Measurements from ENCODE around the gene SEC14L2. TPM values are rescaled to one million over a fixed set of nuclear protein-coding genes. Genes with fewer than 3 reads are reported as not detected.

SEC14L2 gene
- total RNA-seq, 1 experiment from 2014 or later: 9.4 TPM

DNA sequence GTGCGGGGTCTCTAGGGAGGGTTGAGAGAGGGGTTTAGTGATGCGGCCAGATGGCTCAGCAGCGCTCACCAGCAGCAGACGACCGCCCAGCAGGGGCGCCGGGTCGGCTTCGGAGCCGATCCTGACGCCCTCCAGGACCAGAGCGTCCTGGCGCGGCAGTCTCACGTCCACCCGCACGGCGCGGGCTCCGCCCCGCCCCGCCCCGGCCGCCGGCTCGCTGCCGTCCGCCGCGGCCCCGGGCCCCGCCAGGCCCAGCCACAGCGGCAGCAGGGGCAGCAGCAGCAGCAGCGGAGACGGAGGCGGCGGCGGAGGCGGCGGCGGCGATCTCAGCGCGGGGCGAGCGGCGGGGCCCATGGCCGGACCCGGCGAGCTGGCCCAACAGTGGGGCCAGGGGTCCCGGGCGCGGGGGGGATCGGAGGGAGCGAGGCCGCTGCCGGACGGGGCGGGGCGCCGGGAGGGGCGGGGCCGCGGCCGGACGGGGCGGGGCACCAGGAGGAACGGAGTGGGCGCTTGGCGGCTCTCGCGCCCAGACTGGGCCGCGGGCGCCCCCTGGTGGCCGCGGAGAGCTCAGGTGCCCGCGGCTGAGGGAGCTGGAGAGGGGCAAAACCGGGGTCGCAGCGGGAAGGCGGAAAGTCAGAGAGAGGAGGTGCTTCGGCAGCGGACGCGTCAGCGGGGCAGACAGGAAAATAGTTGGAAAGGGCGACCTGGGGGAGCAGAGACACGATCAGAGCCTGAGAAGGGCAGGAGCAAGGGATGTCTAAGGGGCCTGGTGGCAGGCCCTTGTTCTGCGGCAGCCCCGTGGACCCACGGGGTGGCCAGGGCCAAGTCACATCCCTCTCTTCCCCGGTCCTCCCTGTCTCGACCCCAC, 9.6 kb upstream of the SEC14L2 start, which contains the start of gene RNF215:
Gene RNF215 (minus strand): TSS at position 452 of the 868 bp plus-strand sequence. CDS start 98 bp downstream, at position 354.
- POLR2A ChIA-PET: interaction anchor here (0.6 to 1.0 kb wide), 3 partner anchors 30 to 99 kb away, joined by 3 to 4 read pairs (median 4); partner anchors contain the start of genes CCDC157 and SF3A1
- BruUV-seq (replicated peaks): no TSS peak

GRCh38 chr22:30390974-30391691, 5.7 kb upstream of the SEC14L2 start:
- H3K9me3 Mint-ChIP-seq (ENCODE audit: unreplicated experiment): no peaks in the 10 kb centered on the region
- no TSS peak for BruUV-seq (replicated peaks)
- Histone ChIP-seq H3K4me3 (ENCODE audit: low read depth, low read length) (no peak overlapping the region), H3K9me3 (no peaks in the 10 kb centered on the region), H3K4me1 (0 out of 2 replicates have a peak, but pooled peaks cover 1% of the 10 kb centered on the region), H3K27me3 (replicated peaks; ENCODE audit: control insufficient read depth, insufficient read depth, low read length) (no peaks in the 10 kb centered on the region), H3K36me3 (ENCODE audit: control insufficient read depth, insufficient read depth, low read length) (no peaks in the 10 kb centered on the region)
- H3K27me3 Mint-ChIP-seq (ENCODE audit: insufficient read depth, unreplicated experiment): no peaks in the 10 kb centered on the region
- intact Hi-C loops (cut with micrococcal nuclease; ENCODE audit: unreplicated experiment): loop anchor here (1.0 kb wide), 2 partner anchors 32 to 94 kb away; no protein-coding TSS in a partner anchor
- H3K36me3 Mint-ChIP-seq (ENCODE audit: insufficient read depth, unreplicated experiment): no peaks in the 10 kb centered on the region
- POLR2A ChIA-PET: no interaction called here
- no peak overlapping the region for H3K4me3 Mint-ChIP-seq (ENCODE audit: unreplicated experiment)
- CTCF ChIA-PET: interaction anchor here (1.1 to 1.6 kb wide), 2 partner anchors 33 to 100 kb away, joined by 3 to 6 read pairs; no protein-coding TSS in a partner anchor
- no peaks in the 10 kb centered on the region for H3K4me1 Mint-ChIP-seq (ENCODE audit: low read depth, unreplicated experiment)
- TF ChIP-seq, protein P1, sequence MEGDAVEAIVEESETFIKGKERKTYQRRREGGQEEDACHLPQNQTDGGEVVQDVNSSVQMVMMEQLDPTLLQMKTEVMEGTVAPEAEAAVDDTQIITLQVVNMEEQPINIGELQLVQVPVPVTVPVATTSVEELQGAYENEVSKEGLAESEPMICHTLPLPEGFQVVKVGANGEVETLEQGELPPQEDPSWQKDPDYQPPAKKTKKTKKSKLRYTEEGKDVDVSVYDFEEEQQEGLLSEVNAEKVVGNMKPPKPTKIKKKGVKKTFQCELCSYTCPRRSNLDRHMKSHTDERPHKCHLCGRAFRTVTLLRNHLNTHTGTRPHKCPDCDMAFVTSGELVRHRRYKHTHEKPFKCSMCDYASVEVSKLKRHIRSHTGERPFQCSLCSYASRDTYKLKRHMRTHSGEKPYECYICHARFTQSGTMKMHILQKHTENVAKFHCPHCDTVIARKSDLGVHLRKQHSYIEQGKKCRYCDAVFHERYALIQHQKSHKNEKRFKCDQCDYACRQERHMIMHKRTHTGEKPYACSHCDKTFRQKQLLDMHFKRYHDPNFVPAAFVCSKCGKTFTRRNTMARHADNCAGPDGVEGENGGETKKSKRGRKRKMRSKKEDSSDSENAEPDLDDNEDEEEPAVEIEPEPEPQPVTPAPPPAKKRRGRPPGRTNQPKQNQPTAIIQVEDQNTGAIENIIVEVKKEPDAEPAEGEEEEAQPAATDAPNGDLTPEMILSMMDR (IDR thresholded peaks at IDR 0.05; ENCODE audit: insufficient read depth in 1 of 2, low read depth in 1 of 2, low read length in 1 of 2, severe bottlenecking in 1 of 2, unreplicated experiment in 1 of 2): peak; percentile 72
- peak; percentile 67 to 74 for DNase-seq
- H3K27ac Mint-ChIP-seq (ENCODE audit: unreplicated experiment): no peak overlapping the region

More for the DNA sequence above, 9.6 kb upstream of the SEC14L2 start, which contains the start of gene RNF215:
- peak within 1 kb of the TSS; percentile 67 for H3K4me3 Mint-ChIP-seq (ENCODE audit: unreplicated experiment)
- no peaks in the 10 kb centered on the region for H3K36me3 ChIP-seq (ENCODE audit: control insufficient read depth, insufficient read depth, low read length)
- H3K27me3 Mint-ChIP-seq (ENCODE audit: insufficient read depth, unreplicated experiment): no peaks in the 10 kb centered on the region
- CTCF ChIA-PET: interaction anchor here (0.6 to 1.9 kb wide), 18 partner anchors 10 to 279 kb away, joined by 3 to 51 read pairs (median 4); partner anchors contain the start of genes CASTOR1, CCDC157, SEC14L2 and SF3A1
- intact Hi-C loops (cut with micrococcal nuclease; ENCODE audit: unreplicated experiment): loop anchor here (1.0 to 5.0 kb wide), 4 partner anchors 60 to 280 kb away; partner anchors contain the start of genes CASTOR1 and TBC1D10A
- no peaks in the 10 kb centered on the region for H3K36me3 Mint-ChIP-seq (ENCODE audit: insufficient read depth, unreplicated experiment)
- H3K27ac Mint-ChIP-seq (ENCODE audit: unreplicated experiment): peak within 1 kb of the TSS; percentile 12
- H3K9me3 Mint-ChIP-seq (ENCODE audit: unreplicated experiment): no peaks in the 10 kb centered on the region
- H3K9me3 ChIP-seq: no peaks in the 10 kb centered on the region
- peak within 1 kb of the TSS; percentile 64 for H3K4me3 ChIP-seq (ENCODE audit: low read depth, low read length)
- peak; percentile 69 to 90 for DNase-seq
- no peaks in the 10 kb centered on the region for H3K4me1 Mint-ChIP-seq (ENCODE audit: low read depth, unreplicated experiment)
- H3K27me3 ChIP-seq (replicated peaks; ENCODE audit: control insufficient read depth, insufficient read depth, low read length): no peaks in the 10 kb centered on the region
- TF ChIP-seq, protein P1 (IDR thresholded peaks at IDR 0.05; ENCODE audit: insufficient read depth in 1 of 2, low read depth in 1 of 2, low read length in 1 of 2, severe bottlenecking in 1 of 2, unreplicated experiment in 1 of 2): peak; percentile 84 to 88
- H3K4me1 ChIP-seq: 0 out of 2 replicates have a peak, but pooled peaks cover 4% of the 10 kb centered on the region

All from Caco-2 (cell line).